Mesodermal cell (in vitro differentiated cells): ENCODE measurements around the gene DLX3.

Experiments used
- H3K27ac ChIP-seq: 2 replicates; pipeline ENCODE4 v1.7.0; 2013; ENCODE audit warnings: mild to moderate bottlenecking, low read depth, low read length, moderate library complexity; ENCODE audit not compliant: severe bottlenecking
- H3K36me3 ChIP-seq: 2 replicates; pipeline ENCODE4 v1.7.1; 2013; ENCODE audit warnings: mild to moderate bottlenecking, low read length, moderate library complexity; ENCODE audit not compliant: control insufficient read depth, insufficient read depth
- H3K4me1 ChIP-seq: one replicate; pipeline ENCODE4 v1.7.1; 2013; ENCODE audit warnings: mild to moderate bottlenecking, low read length; ENCODE audit not compliant: insufficient read depth, control insufficient read depth, poor library complexity, severe bottlenecking
- H3K4me3 ChIP-seq: 2 replicates; pipeline ENCODE4 v1.7.0; 2013; ENCODE audit warnings: low read length, control low read depth, mild to moderate bottlenecking; ENCODE audit not compliant: insufficient read depth, poor library complexity, severe bottlenecking; ENCODE audit errors: extremely low read depth
- H3K9me3 ChIP-seq: 2 replicates; pipeline ENCODE4 v1.7.1; 2013; ENCODE audit warnings: mild to moderate bottlenecking, low read length, moderate library complexity; ENCODE audit not compliant: control insufficient read depth
- WGBS, 2 experiments: methylation state at CpG; one replicate each; pipeline ENCODE4 v1.1.5; 2013; ENCODE audit warnings: missing lambda C conversion rate in 2 of 2; ENCODE audit not compliant: insufficient coverage in 2 of 2; 5-methylcytosine and 5-hydroxymethylcytosine counted together

Gene DLX3

DNA sequence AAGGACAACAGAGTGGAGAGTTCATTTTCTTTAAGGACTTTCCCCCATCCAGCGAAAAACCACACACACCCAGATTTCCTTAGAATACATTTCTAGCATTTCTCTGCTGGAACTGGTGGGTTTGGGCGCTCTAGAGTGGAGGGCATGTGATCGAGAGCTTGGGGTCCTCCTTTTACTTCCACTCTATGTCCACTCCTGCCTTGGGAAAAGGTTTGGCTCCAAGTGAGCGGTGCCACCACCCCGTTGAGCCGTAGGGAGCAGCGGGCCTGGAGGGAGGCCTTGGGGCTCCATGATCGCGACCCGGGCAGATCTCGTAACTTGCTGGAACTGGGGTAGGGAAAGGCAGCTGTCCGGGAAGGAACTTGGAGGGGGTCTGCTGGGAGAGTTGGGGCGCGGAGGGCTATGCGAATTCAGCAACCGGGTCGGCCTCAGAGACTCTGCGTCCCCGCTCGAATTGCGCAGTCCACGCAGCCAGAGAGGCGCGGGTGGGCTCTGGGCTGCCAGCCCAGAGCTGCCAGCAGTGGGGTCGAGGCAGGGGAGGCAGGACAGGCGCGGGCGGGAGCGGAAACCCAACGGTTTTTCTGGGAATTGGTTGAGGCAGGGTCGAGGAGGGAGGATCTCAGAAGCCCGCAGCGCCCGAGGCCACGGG, 23.7 kb downstream of the DLX3 start:
- Histone ChIP-seq H3K36me3 (no peaks in the 10 kb centered on the region), H3K27ac (no peak overlapping the region), H3K9me3 (no peaks in the 10 kb centered on the region), H3K4me3 (peak overlapping the region; percentile 8), H3K4me1 (peaks cover 24% of the 10 kb centered on the region)
- WGBS, 2 experiments, result 5 to 7% methylated on average over 23 to 29 of the region's 35 CpGs

DNA sequence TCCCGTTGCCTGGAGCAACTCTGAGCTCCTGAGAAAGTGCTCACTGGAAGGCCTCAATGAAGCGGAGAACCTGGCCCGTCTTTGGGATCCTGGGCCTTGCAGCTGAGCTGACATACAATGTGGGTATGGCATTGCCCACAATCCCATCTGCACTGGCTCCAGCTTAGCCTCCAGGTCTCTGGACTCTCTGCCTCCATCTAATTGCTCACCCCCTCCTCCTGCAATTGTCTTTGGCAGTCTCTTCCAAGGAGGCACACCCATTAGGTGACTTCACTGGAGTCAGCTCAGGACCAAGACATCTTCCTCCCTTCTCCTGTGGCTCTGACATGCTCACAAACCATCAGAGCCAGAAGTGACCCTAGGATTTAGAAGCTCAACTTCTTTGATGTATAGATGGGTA, 24.5 kb downstream of the DLX3 start:
- H3K36me3 ChIP-seq, result no peaks in the 10 kb centered on the region
- H3K9me3 ChIP-seq, result no peaks in the 10 kb centered on the region
- H3K4me3 ChIP-seq, result no peak overlapping the region
- H3K4me1 ChIP-seq, result peaks cover 18% of the 10 kb centered on the region
- H3K27ac ChIP-seq, result no peak overlapping the region
- WGBS, 2 experiments, result 62 to 65% methylated on average over 2 to 3 of the region's 3 CpGs

DNA sequence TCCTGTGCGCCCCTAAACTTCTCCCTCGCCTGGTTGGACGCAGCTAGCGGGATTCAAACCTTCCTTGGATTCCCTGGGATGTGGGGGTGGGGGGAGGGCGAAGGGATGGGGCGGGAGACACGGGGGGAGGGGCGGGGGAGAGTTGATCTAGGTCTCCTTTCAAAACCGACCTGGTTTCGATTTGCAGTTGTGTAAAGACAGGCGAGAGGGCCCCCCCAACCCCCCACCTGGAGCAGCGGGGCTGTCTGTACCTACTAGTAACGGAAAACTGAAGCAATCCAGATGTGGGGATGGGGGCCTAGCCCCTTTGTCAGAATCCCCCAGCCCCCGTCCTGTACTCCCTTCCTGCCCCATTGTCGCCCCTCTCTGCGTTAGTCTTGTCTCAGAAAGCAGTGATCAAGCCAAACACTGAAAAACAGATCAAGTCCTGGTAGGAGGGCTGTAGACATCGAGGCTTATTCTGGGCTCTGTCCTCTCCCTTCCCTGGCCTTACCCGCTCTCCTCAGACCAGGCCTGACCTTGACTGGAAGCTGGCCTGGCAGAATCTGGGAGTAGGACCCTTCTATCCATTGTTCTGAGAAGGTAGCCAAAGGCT, 25.1 kb downstream of the DLX3 start:
- H3K4me1 ChIP-seq, result peaks cover 21% of the 10 kb centered on the region
- 22 to 31% methylated on average over 4 to 6 of the region's 18 CpGs for whole genome bisulfite sequencing, 2 experiments
- no peak overlapping the region for H3K27ac ChIP-seq
- H3K9me3 ChIP-seq, result no peaks in the 10 kb centered on the region
- H3K36me3 ChIP-seq, result no peaks in the 10 kb centered on the region
- H3K4me3 ChIP-seq, result no peak overlapping the region

DNA sequence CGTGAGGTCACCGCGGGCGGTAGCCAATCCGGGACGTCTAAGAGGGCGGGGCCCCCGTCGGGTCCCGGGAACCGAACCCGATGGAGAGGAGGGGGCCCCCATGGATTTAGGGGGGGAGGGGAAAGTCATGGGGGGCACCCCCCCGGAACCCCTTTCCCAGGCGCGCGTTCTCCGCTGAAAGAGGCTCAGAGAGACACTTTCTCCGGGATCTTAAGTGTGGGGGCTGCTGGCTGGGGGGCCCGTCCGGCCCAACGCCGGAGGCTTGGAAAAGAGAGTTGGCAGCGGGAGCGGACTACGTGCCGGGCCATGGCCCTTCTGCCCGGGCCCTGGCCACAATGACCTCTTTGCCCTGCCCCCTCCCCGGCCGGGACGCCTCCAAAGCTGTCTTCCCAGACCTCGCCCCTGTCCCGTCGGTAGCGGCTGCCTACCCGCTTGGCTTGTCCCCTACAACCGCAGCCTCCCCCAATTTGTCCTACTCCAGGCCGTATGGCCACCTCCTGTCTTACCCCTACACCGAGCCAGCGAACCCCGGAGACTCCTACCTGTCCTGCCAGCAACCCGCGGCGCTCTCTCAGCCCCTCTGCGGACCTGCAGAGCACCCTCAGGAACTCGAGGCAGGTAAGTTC, 25.8 kb downstream of the DLX3 start, which contains the start of gene DLX4:
Gene DLX4 (plus strand): TSS at position 57 of the 626 bp plus-strand sequence. CDS start 279 bp downstream, at position 336.
- Histone ChIP-seq H3K27ac (peak within 1 kb of the TSS; percentile 36), H3K4me1 (peaks cover 21% of the 10 kb centered on the region)
- 1 to 2% methylated on average over 21 to 28 of the region's 45 CpGs for WGBS, 2 experiments

DNA sequence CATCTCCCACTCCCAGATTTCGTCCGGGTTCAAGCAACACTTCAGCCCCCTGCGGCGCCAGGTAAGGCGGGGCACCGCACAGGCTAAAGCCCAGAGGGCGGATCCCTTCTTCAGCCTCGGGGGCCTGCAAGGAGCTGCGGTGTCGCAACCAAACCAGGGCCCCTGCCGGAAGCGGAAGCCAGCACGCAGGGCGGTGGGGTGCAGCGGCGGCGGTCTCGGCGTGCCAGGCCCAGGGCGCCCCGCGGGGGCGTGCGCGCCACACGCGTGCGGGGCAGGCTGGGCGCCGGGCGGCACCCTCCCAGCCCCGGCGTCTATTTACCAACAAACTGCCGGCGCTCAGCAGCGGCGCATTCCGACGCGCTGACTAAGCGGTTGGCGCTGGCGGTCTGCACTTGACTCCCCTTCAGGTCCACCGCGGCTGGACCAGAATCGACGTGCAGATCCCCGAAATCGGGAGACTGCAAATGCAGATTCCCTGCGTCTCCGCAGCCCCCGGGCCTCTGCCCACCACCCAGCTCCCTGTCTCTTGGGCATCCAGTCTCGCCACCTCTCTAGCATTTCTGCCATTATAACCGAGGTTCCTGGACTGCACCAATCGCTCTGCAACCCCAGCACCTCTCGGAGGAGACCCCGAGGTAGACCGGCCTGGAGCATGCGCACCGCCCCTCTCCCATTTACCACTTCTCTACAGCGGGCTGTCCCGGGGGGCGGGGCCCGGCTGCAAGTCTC, 26.5 kb downstream of the DLX3 start:
- H3K9me3 ChIP-seq, result no peaks in the 10 kb centered on the region
- peak overlapping the region; percentile 23 for H3K4me3 ChIP-seq
- H3K4me1 ChIP-seq, result peaks cover 26% of the 10 kb centered on the region
- WGBS, 2 experiments, result 1 to 2% methylated on average over 43 to 49 of the region's 64 CpGs
- no peaks in the 10 kb centered on the region for H3K36me3 ChIP-seq
- H3K27ac ChIP-seq, result peak overlapping the region; percentile 36

More for the DNA sequence above, 25.8 kb downstream of the DLX3 start, which contains the start of gene DLX4:
- Histone ChIP-seq H3K36me3 (no peaks in the 10 kb centered on the region), H3K4me3 (peak within 1 kb of the TSS; percentile 23), H3K9me3 (no peaks in the 10 kb centered on the region)

DNA sequence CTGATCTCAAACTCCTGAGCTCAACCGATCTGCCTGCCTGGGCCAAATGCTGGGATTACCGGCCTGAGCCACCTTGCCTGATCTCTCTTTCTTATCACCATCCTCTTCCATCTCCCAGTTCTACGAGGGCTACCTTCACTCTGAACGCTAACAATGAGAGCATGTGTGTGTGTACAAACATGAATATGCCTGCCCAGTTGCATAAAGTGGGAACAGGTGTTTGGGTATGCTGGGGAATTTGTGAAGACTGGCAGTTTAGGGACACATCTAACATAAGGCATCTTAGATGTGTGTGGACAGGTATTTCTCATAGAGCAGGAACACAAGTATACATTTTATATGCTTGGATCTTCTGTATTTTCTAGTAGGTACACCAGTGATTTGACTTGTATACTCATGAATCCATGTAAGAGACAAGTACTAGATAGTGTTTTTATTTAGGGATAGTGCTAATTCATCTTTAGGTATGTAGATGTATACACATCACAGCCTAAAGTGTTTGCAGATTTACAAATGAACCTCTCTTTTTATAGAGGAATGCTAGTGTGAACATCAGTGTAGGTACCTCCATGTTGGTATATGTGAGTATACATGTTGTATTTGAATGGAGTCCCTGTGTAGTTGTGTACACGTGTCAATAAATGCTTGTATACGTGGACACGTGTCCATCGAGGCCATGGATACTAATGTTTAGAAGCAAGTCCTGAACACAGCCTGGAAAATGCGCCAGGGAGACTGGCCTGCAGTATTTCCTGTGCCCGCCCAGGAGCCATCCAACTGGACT, 27.2 kb downstream of the DLX3 start:
- Histone ChIP-seq H3K36me3 (no peaks in the 10 kb centered on the region), H3K9me3 (no peaks in the 10 kb centered on the region), H3K4me1 (peaks cover 27% of the 10 kb centered on the region), H3K4me3 (peak overlapping the region; percentile 23), H3K27ac (no peak overlapping the region)
- WGBS, 2 experiments, result 6 to 9% methylated on average over 7 to 9 of the region's 10 CpGs

DNA sequence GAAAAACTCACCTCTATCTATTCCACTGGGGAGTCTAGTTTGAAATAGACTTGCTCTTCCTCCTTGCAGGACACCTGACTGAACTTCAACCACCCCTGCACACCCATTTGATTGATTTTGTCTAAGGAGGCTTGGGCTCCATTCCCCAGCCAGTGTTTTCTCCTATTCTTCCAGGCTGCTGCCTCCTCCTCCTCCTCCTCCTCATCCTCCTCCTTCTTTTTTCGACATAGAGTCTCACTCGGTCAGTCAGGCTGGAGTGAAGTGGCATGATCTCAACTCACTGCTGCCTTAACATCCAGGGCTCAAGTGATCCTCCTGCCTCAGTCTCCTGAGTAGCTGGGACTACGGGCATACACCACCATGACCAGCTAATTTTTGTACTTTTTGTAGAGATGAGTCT, 27.8 kb downstream of the DLX3 start:
- no peak overlapping the region for H3K4me3 ChIP-seq
- 42 to 43% methylated on average over 1 to 2 of the region's 3 CpGs for WGBS, 2 experiments
- H3K9me3 ChIP-seq, result no peaks in the 10 kb centered on the region
- H3K36me3 ChIP-seq, result no peaks in the 10 kb centered on the region
- no peak overlapping the region for H3K27ac ChIP-seq
- peaks cover 26% of the 10 kb centered on the region for H3K4me1 ChIP-seq

DNA sequence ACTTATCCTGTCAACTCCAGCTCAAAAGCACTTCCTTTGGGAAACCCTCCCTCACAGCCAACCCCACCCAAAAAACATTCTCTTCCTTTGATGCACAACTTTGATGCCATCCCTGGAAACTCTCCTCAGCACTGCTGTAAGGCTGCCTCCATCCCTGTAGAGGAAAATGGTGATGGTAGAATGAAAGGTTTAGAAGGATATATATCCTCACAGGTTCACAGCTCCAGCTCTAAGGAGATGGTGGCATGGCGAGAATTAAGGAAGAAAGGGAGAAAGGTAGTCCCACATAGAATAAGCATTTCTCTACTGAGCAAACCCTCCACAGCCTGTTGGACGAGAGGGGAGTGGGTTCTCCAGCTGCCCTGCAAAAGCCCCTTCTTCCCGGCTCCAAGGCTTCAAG, 28.3 kb downstream of the DLX3 start:
- no peak overlapping the region for H3K4me3 ChIP-seq
- no peaks in the 10 kb centered on the region for H3K9me3 ChIP-seq
- H3K36me3 ChIP-seq, result no peaks in the 10 kb centered on the region
- H3K27ac ChIP-seq, result no peak overlapping the region
- H3K4me1 ChIP-seq, result peaks cover 22% of the 10 kb centered on the region
- WGBS, 2 experiments, result 63% methylated on average over 2 of the region's 3 CpGs; no CpG with 5 or more reads in 1 of the 2 experiments

DNA sequence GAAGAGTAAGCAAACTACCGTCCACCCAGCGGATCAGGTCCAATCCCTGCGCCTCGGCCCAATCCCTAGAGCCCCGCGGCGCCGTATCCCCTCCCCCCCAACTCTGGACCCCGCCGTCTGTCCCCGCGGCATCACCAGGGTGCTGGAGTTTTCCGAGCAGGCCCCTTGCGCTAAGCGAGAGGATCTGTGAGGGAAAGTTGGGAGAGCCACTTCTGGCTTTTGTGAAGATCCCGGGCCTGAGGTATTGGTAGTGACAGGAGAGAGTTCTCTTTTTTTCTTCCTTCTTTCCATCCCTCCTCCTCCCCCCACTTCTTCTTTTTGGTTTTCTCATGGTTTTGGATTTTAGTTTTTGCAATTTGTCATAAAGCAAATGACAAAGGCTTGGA, 29.5 kb downstream of the DLX3 start:
- Histone ChIP-seq H3K4me3 (no peak overlapping the region), H3K4me1 (peaks cover 19% of the 10 kb centered on the region), H3K27ac (no peak overlapping the region), H3K36me3 (no peaks in the 10 kb centered on the region), H3K9me3 (no peaks in the 10 kb centered on the region)
- WGBS, 2 experiments, result 0% methylated on average over 2 of the region's 16 CpGs; no CpG with 5 or more reads in 1 of the 2 experiments
